Mesenteric fat pad (tissue), 1 donor: ENCODE results near the gene SMG6. TPM values are rescaled to one million over a fixed set of nuclear protein-coding genes. Genes with fewer than 3 reads are reported as not detected.
"Not testable (repeated sequence)": the region's sequence is repeated elsewhere in the genome, so short reads cannot be mapped to it uniquely, and the experiment has no call there.

Source experiments
- DNase-seq: peaks from one replicate; pipeline ENCODE4 v3.0.0-alpha.2; 2020; ENCODE audit warnings: low spot score
- total RNA-seq: library from RNA; stranded (reverse); fragmentation: NEBNext Ultra II Directional; extraction: Animal tissue kit (Norgen Biotek cat#: 25700); gene quantifications from one replicate; pipeline ENCODE4 v1.2.1, GENCODE V29; 2021
- donor health status: DM: yes; HTN: yes; CAD: no.

SMG6 gene
- total RNA-seq, 1 donor from 2014 or later = 31.9 TPM

DNA sequence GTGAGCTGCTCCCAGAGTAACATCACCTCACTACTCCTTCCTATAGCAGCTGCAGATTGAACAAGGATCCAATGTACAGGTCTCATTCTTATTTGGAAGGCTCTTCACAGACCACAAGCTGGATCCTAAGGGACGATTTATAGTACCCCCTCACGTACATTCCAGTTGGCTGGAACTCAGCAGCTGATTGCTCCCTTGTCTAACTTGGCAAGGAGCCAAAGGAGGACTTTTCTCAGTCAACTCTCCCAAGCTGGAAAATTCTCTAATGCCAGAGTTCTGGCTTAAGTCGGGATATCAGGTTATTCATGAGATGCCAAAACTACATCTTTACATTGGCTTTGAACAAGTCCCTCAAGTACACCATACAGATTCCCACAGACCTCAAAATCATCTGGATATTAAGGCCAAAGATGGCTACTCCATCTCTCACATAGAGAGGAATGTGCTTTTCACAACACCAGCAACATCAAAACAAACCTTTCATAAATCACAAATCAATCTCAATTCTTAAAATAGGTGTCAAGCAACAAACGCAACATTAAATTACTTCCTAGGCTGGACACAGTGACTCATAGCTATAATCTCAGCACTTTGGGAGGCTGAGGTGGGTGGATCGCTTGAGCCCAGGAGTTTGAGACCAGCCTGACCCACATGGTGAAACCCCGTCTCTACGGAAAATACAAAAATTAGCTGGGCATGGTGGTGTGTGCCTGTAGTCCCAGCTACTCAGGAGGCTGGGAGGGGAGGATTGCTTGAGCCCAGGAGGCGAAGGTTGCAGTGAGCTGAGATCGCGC, 39.3 kb downstream of the SMG6 start:
- DNase-seq = no peak

DNA sequence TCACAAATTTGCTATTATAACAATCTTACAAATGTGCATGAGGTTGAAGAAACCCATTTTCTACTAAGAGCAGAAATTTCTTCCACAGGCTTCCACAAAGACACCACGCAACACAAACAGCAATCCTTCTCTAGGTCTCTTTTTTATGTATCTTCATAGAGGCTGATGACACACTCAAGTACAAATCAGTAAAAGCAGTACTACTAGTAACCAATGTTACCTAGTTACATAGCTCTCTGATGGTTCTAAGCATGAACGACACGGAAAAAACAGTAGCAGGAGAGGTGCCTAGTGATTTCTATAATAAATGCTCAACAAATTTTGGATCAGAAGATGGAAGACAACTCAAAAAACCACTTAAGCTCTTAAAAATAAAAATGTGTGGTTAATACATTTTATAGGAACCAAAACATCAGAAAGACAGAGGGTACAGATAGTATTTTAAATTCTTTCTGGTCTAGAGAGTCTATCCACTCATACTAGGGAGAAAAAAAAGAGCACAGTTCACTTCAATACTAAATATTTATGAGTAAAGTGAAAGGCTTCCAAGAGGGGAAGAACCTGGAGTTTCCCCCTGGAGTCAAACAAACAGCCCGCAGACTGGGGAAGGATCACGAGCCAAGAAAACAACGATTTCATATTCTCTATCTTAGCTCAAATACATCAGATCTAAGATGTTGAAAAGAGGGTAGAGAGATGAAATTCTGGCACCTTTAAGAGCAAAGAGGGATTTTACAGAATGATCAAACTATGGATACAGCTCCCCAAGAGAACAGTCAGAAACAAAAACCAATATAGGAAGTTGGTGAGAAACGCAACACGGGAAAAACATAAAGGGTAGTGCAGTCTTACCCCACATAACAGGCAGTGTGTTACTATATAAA, 40.2 kb downstream of the SMG6 start:
- no peak for DNase-seq

DNA sequence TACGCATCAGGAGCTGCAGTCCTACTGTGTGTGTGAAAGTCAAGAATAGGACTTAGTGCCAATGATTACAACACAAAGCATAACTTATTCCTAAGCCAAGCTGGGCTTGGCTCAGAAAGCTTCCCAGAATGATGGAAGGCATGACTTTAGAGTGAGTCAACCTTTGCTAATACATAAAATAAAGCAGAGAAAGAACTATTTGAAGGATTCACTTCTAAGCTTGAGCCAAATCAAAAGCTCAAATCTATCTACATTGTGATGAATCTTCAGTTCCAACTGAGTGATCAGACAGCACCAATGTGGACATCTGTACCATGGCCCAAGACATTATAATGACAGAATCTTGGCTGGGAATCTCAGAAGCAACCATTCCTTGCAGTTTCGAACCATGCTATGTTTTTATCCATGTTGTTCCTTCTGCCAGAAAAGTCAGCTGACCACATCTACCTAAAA, 41.4 kb downstream of the SMG6 start:
- DNase-seq = no peak

DNA sequence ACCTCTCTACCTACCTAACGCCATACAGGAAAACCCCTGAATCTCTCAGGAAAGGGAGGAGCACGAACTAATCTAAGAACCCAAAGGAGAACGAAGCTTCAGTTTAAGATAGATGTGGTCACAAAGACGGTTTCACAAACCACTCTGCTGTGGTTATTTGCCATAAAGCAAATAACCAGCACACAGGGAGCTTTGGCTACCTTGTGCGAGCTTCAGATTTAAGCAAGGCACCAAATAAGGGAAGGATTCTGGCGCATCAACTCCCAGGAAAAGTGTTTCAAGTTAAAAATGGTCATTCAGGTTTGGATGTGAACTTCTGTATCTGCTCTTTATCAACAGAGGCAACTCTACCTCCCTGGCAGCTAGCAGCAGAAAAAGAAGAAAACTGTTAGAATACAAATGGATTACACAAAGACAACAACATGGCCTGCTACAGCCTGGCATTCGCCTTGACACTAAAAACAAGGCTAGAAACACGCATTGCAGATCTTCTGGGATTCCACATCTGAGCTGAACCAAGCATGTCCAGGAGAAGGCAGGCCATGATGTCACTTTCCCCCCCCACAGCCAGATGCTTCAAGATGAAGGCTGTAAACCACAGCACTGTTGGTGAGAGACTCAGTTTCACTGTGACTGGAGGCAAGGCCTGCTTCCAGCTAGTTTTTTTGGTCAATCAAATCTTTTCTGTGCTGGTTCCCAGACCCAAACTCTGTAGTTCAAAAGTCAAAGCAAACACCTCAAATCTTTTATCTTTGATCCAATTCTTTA, 43.6 kb downstream of the SMG6 start:
- DNase-seq = no peak

DNA sequence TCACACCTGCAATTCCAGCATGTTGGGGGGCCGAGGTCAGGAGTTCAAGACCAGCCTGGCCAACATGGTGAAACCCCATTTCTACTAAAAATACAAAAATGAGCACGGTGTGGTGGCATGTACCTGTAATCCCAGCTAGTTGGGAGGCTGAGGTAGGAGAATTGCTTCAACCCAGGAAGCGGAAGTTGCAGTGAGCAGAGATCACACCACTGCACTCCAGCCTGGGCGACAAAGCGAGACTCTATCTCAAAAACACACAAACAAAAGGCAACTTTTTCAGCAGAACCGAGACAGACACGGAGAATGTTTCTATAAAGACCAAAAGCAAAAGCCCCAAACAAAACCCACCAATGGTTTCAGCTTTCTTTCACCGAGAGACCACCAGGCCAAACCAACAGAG, 44.8 kb downstream of the SMG6 start:
- DNase-seq = not testable (repeated sequence)

DNA sequence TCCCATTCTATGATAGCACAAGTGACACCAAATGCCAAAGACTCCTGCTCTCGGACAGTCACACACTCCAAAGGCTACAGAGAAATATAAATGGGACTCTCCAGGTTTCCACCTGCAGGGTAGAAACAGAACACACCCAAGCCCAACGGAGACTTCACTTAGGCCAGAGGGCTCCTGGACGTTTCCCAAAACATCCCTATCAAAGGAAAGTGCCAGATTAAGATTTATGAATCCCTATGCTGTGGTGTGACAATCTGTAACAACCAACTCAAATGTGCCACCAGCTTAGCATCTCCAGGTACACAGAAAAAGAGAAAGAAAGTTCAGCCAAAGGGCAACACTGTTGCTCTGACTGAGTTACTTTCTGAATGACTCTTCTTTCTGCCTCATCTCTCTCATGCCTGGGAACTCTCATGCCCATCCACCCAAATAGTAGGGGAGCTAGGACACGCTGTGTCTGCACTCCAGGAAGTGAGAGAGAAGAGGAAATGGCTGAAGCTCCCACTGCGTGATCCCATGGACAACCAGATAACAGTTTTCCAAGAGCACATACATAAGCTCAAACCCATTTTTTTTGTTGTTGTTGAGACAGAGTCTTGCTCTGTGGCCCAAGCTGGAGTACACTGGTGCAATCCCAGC, 49.7 kb downstream of the SMG6 start:
- DNase-seq = no peak

DNA sequence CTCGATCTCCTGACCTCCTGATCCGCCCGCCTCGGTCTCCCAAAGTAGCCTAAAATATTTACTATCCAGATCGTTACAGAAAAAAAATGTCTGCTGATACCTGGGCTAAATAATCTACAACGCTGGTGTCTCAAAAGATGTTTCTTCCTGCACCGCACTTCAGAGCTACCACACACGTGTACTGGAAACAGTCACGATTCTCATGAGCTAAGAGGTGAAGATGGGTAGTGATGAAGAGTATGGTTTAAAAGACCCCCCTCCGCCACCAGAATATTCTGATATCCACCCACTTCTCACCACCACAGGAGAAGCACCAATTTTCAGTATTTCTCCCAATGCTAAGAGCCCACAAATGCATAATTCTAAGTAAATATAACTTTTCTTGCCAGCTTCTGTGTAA, 50.2 kb downstream of the SMG6 start:
- DNase-seq = no peak

DNA sequence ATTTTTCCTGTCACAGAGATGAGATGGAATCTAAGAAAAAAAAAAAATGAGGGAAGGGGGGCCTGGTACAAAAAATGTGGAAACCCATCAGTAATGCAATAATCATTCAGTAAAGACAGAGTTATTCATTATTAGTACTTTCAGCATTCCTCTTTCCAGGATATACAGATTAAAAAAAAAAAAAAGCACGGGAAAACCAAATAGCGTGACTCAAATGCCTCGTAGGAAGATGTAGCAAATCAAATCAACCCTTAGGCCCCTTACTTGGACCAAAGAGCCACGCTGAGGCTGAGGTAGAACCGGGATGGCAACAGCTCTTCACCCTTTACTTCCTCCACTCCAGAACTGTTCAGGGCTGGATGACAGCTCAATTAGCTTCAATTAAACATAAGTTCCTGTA, 52.5 kb downstream of the SMG6 start:
- DNase-seq = no peak

DNA sequence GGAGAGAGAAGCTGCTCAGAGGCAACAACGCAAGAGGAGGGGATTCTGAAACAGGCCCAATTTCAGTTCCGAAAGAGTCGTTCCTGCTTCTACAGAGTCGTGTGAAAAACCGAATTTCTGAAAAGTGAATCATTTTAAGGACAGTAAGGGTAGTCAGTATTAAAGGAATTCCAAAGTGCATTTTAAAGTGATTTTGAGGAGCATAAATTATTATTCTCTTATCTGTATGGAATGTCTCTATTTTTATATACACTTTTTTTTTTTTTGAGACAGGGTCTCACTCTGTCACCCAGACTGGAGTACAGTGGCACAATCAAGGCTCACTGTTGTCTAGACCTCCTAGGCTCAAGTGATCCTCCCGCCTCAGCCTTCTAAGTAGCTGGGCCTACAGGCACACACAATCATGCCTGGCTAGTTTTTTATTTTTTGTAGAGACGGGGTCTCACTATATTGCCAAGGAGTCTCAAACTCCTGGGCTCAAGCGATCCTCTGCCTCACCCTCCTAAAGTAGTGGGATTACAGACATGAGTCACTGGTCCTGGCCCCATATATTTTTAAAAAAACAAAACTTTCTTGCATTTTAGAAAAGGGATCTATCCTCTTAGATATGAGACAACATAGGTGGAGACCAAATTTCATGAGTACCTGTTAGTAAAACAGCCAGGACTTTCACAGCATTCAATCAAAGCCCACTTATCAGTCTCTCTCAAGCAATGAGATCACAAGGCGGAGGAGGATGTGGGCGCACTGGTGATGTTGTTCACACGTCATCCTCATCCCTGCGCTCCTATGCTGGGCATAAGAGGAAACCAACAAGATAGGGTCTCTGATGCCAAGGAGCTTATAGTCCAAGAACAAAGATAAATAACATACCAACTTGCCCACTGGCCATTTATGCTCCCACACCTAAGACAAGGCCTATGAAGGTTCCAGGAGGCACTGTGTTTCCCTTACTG, 53.2 kb downstream of the SMG6 start:
- DNase-seq = no peak

DNA sequence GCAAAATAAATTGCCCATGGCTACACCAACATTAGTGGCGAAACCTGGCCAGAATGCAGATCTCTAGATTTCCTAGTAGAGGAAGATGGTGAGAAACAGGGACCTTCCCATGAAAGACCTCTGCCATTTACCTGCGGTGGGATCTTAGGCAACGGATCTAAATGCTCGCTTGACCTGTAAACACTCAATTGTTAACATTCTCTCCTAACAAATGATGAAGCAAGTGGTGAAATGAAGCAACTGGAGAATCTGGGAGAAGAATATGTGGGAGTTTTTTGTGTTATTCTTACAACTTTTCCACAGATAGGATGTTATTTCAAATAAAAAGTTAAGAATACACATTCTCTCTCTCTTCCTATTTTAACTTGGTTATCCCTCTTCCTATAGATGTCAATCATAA, 56.6 kb downstream of the SMG6 start:
- no peak for DNase-seq

DNA sequence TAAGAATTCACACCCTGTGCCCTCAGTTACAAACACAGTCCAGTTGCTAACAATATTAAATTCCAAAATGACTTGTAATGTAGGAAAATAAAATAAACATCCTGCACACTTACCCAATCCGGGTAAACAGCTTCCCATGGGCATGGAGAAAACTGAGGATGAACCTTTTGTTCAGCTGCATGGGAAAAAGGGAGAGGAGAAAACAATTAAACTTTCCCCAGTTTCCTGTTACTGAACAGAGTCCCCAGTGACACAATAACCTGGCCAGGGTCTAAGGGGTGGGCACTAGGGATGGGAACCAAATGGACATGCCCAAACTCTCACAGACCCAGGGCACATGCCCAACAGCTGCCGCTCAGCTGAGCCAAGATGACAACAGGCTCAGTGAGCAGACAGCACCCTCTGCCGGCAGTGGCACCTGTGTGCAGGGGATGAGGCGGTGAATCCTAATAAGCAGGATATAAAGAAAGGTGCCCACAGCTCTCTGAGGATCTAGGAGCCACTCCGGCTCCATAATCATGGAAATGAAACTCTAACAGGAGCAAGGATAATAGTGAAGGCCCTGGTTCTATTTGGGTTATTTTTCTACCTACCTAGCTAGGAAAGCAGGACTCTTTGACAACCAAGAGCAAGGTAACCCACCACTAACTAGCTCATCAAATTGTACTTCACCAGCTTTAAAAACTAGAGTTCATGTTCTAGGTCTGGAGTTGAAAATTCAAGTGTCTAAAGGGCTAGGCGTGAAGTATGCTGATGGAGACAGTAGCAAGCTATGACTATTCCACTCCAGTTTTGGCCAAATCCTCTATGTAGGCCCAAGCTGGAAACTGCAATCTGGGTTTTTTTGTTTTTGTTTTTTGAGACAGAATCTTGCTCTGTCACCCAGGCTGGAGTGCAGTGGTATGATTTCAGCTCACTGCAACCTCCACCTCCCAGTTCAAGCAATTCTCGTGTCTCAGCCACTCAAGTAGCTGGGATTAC, 58.8 kb downstream of the SMG6 start:
- peak; percentile 94 for DNase-seq

DNA sequence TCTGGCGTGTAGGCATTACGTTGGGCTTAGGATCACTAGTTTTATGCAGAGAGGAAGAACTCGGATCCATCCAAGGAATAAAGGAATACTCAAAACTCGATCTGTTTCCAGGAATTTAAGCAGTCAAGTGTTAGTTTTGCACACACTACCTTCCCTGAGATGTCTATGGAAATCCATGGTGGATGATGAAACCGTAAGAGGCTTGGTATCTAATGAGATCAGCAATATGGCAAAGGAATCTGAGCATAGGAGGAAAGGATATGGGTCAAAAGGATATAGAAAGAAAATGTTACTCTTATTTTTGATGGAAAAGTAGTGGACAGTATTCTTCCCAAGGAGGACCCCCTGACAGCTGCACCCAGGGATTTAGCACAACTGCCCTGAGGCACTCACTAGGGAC, 59.6 kb downstream of the SMG6 start:
- no peak for DNase-seq

DNA sequence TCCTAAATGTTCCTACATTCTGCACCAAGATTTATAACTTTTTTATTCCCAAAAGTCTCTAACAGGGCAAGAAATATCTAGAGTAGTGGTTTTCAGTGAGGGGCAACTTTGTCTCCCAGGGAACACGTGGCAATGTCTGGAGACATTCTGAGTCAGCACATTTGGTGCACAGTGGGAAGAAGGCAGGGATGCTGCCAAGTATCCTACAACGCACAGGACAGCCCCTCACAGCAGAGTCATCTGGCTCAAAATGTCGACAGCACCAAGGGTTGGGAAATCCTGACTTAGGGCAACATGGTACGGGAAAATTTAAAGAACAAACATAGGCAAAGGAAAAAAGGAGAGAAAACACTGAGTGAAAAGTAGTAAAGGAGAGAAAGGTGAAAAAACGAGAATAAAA, 61.8 kb downstream of the SMG6 start:
- DNase-seq = no peak

DNA sequence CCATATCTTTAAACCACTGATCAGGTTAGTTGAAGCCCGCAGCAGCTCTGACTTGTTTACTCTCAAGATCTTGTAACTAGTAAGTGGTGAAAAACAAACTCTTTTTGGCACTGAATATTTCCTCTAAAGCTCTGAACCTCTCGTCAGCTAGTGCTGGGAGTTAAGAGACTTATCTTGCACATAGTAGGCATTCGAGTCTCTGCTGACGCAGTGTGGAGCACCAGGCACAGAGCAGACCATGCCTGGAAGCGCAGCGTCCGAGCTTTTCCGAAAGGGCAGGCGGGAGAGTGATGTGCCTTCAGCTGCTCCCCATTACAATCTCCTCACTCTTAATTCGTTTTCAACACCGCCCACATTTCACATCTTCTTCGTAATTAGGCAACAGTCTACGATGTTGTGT, 63.0 kb downstream of the SMG6 start:
- no peak for DNase-seq

DNA sequence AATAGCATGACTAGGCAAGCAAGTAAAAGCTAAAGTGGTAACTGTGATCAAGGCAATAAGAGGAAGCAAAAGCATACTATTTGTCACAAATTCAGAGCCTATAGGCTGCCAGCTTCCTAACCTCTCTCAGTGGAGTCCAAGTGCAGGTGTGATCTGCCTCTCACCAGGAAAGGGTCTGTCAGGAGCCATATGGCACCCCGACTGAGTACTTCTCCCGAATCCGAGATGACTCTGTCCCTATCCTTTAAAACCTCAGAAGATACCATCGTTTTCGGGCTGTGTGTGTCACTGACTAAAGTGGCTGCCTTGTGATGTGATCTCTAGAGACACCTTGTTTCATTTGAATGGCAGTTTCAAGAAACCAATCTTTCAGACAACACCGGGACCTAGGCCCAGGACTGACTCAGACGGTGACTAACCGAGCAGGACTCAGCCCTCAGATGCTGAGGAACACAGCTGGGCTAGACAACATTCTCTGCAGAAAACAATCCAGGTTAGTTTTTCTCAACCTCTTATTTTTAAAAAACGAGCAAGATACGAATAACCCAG, 63.6 kb downstream of the SMG6 start:
- DNase-seq = no peak

DNA sequence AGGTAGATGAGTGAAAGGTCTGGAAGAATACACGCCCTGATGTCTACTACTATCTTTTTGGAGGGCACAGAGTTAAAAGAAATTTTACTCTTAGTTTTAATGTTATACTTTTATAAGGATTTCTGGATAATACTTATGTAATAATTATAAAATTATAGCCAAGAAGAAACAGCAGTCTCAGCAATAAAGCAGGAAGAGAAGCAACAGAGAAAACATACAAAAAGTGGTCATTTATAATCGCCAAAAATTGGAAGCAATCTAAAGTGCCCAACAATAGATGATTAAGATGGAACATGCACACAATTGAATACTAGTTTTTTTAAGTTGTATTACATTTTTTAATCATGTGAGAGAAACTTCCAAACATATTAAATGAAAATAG, 64.4 kb downstream of the SMG6 start:
- no peak for DNase-seq

DNA sequence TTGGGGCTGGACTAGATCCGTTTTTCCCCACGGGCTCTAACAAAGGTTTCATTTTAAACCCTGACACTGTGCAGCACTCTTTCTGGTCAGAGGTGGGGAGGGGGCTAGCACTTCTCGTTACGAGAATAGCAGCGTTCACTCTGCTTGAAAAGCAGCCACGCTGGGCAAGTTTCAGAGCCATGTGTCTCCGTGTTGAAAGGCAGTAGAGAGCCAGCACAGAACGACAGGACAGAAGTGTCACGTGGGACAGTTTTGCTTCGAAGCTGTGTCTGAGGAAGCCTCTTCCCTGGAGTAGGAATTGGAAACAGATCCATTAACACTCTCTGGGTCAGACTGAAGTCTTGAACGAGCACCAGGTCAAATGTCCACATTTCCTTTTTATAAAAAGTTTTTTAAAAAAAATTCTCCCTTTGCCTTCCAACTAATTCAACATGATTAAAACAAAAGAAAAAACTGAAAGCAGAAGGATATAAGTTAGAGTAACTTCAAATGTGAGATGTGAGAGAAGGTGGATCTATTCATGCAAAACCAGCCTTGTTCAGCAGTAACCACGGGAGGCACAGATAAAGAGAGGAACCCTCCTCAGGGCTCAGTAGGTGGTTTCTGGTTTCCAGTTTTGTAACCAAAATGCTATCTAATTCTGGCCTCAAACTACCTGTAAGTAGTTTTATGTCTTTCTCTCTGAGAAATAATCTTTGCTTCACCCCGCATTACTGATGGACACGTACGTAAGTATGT, 65.0 kb downstream of the SMG6 start:
- DNase-seq = no peak

DNA sequence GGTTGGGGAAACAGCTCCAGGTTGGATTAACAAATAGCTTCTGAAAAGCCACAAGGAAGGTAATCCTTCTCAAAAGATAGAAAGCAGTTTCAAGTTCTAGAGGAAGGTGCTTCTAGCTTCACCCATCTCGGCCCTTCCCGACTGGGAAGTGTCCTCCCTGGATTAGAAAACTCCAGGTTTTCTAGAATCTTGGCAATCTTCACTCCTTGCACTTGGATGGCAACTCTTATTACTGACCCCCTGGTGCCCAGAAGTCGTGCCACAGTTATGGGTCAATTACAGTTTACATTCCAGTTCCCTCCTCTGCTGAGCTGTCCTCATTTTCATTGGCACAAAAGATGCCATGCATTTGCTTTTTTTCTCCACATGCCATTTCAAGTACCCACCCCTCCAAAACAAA, 65.6 kb downstream of the SMG6 start:
- no peak for DNase-seq
